ENCODE measurements around the gene HMCN1. TPM values are rescaled to one million over a fixed set of nuclear protein-coding genes. Genes with fewer than 3 reads are reported as not detected.

HMCN1 gene
- total RNA-seq, 1 experiment from 2014 or later, result 0.23 TPM

DNA sequence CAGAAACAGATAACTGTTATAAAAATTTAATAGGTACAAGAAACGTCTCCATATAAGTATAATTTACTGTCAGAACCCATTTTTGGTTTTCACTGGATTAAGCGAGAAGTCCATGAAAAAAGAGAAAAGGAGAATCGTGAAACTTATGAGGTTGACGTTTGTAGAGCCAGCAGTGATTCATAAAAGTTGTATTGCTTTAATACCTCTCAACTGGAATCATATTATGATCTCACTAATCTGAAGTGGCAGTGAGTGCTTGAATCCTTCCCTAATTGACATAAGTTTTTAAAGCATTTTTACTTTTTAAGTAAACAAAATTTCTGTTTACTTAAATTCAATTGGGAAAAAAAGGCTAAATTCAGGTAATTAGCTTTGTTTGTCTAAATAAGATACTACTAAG lies 325.6 kb downstream of the HMCN1 start:
- in situ Hi-C loops (cut with HindIII; ENCODE audit: low pct_unique_long_range_greater_than_20kb, low sequenced_read_pairs) (no loop called here), intact Hi-C loops (cut with micrococcal nuclease; ENCODE audit: unreplicated experiment) (no loop called here)
- no peak for TF ChIP-seq POLR2AphosphoS5 (IDR thresholded peaks at IDR 0.05; ENCODE audit: low read depth, low read length)
- TF ChIP-seq SIN3A (IDR thresholded peaks at IDR 0.05; ENCODE audit: borderline replicate concordance, insufficient read depth, low read depth, low read length), result no peak
- TF ChIP-seq TCF7L2 (IDR thresholded peaks at IDR 0.05; ENCODE audit: low read depth, low read length), result no peak
- TF ChIP-seq, protein P1, sequence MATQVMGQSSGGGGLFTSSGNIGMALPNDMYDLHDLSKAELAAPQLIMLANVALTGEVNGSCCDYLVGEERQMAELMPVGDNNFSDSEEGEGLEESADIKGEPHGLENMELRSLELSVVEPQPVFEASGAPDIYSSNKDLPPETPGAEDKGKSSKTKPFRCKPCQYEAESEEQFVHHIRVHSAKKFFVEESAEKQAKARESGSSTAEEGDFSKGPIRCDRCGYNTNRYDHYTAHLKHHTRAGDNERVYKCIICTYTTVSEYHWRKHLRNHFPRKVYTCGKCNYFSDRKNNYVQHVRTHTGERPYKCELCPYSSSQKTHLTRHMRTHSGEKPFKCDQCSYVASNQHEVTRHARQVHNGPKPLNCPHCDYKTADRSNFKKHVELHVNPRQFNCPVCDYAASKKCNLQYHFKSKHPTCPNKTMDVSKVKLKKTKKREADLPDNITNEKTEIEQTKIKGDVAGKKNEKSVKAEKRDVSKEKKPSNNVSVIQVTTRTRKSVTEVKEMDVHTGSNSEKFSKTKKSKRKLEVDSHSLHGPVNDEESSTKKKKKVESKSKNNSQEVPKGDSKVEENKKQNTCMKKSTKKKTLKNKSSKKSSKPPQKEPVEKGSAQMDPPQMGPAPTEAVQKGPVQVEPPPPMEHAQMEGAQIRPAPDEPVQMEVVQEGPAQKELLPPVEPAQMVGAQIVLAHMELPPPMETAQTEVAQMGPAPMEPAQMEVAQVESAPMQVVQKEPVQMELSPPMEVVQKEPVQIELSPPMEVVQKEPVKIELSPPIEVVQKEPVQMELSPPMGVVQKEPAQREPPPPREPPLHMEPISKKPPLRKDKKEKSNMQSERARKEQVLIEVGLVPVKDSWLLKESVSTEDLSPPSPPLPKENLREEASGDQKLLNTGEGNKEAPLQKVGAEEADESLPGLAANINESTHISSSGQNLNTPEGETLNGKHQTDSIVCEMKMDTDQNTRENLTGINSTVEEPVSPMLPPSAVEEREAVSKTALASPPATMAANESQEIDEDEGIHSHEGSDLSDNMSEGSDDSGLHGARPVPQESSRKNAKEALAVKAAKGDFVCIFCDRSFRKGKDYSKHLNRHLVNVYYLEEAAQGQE (IDR thresholded peaks at IDR 0.05; ENCODE audit: insufficient read depth in 1 of 2, low read depth in 2 of 2, low read length in 1 of 2), result no peak
- BruUV-seq (replicated peaks), result no TSS peak
- Histone ChIP-seq H3K9me3 (ENCODE audit: control insufficient read depth, insufficient read depth, low read depth, low read length) (no peaks in the 10 kb centered on the region), H3K4me1 (ENCODE audit: control insufficient read depth, insufficient read depth, low read length) (no peaks in the 10 kb centered on the region), H3K36me3 (ENCODE audit: control insufficient read depth, insufficient read depth, low read length) (no peaks in the 10 kb centered on the region), H3K4me3 (ENCODE audit: low read depth in 2 of 2, low read length in 2 of 2) (no peak overlapping the region), H3K27ac (ENCODE audit: low read length) (no peak overlapping the region), H3K27me3 (ENCODE audit: control insufficient read depth, insufficient read depth, low read length) (no peaks in the 10 kb centered on the region)
- DNase-seq (ENCODE audit: low read depth, low spot score) (no peak), ATAC-seq (no peak)
- POLR2A ChIA-PET, result no interaction called here
- CTCF ChIA-PET, result no interaction called here

- no peak for DNase-seq (ENCODE audit: low read depth, low spot score)
- POLR2A ChIA-PET, result no interaction called here
- Histone ChIP-seq H3K27ac (ENCODE audit: low read length) (no peak overlapping the region), H3K4me1 (ENCODE audit: control insufficient read depth, insufficient read depth, low read length) (no peaks in the 10 kb centered on the region), H3K9me3 (ENCODE audit: control insufficient read depth, insufficient read depth, low read depth, low read length) (no peaks in the 10 kb centered on the region), H3K36me3 (ENCODE audit: control insufficient read depth, insufficient read depth, low read length) (no peaks in the 10 kb centered on the region), H3K4me3 (ENCODE audit: low read depth in 2 of 2, low read length in 2 of 2) (no peak overlapping the region), H3K27me3 (ENCODE audit: control insufficient read depth, insufficient read depth, low read length) (no peaks in the 10 kb centered on the region)
- TF ChIP-seq SIN3A (IDR thresholded peaks at IDR 0.05; ENCODE audit: borderline replicate concordance, insufficient read depth, low read depth, low read length) (no peak), POLR2AphosphoS5 (IDR thresholded peaks at IDR 0.05; ENCODE audit: low read depth, low read length) (no peak), TCF7L2 (IDR thresholded peaks at IDR 0.05; ENCODE audit: low read depth, low read length) (no peak)
- TF ChIP-seq, protein P1 (IDR thresholded peaks at IDR 0.05; ENCODE audit: insufficient read depth in 1 of 2, low read depth in 2 of 2, low read length in 1 of 2), result no peak
- TF ChIP-seq, protein P2, sequence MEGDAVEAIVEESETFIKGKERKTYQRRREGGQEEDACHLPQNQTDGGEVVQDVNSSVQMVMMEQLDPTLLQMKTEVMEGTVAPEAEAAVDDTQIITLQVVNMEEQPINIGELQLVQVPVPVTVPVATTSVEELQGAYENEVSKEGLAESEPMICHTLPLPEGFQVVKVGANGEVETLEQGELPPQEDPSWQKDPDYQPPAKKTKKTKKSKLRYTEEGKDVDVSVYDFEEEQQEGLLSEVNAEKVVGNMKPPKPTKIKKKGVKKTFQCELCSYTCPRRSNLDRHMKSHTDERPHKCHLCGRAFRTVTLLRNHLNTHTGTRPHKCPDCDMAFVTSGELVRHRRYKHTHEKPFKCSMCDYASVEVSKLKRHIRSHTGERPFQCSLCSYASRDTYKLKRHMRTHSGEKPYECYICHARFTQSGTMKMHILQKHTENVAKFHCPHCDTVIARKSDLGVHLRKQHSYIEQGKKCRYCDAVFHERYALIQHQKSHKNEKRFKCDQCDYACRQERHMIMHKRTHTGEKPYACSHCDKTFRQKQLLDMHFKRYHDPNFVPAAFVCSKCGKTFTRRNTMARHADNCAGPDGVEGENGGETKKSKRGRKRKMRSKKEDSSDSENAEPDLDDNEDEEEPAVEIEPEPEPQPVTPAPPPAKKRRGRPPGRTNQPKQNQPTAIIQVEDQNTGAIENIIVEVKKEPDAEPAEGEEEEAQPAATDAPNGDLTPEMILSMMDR (IDR thresholded peaks at IDR 0.05), result no peak
- intact Hi-C loops (cut with micrococcal nuclease; ENCODE audit: unreplicated experiment), result no loop called here
- CTCF ChIA-PET, result no interaction called here
- BruUV-seq (replicated peaks), result no TSS peak
- in situ Hi-C loops (cut with HindIII; ENCODE audit: low pct_unique_long_range_greater_than_20kb, low sequenced_read_pairs), result no loop called here
- ATAC-seq, result no peak
Observed at GRCh38 chr1:186060226-186060625, 326.0 kb downstream of the HMCN1 start.

Measured in Panc1 (cell line).